ENCODE data around the gene CCNY.

Gene CCNY

GRCh38 chr10:35322636-35323035, 13.7 kb upstream of the CCNY start:
- no peak for FAIRE-seq
- TF ChIP-seq POLR2A (IDR thresholded peaks at IDR 0.05; ENCODE audit: low read depth, low read length) = no peak

GRCh38 chr10:35324196-35324595, 12.1 kb upstream of the CCNY start:
- FAIRE-seq = no peak
- TF ChIP-seq POLR2A (IDR thresholded peaks at IDR 0.05; ENCODE audit: low read depth, low read length) = no peak
- no peak for DNase-seq (ENCODE audit: insufficient read length, low spot score)

More at GRCh38 chr10:35322636-35323035, 13.7 kb upstream of the CCNY start:
- no peak for DNase-seq (ENCODE audit: insufficient read length, low spot score)

GRCh38 chr10:35326466-35327235, 9.7 kb upstream of the CCNY start:
- TF ChIP-seq POLR2A (IDR thresholded peaks at IDR 0.05; ENCODE audit: low read depth, low read length) = no peak
- FAIRE-seq = no peak
- DNase-seq (ENCODE audit: insufficient read length, low spot score) = no peak

GRCh38 chr10:35327790-35328403, 8.4 kb upstream of the CCNY start:
- no peak for TF ChIP-seq POLR2A (IDR thresholded peaks at IDR 0.05; ENCODE audit: low read depth, low read length)
- DNase-seq (ENCODE audit: insufficient read length, low spot score) (no peak), FAIRE-seq (no peak)

GRCh38 chr10:35328404-35329037, 7.8 kb upstream of the CCNY start:
- TF ChIP-seq POLR2A (IDR thresholded peaks at IDR 0.05; ENCODE audit: low read depth, low read length) = no peak
- FAIRE-seq = no peak
- DNase-seq (ENCODE audit: insufficient read length, low spot score) = no peak

- no peak for DNase-seq (ENCODE audit: insufficient read length, low spot score)
- no peak for TF ChIP-seq POLR2A (IDR thresholded peaks at IDR 0.05; ENCODE audit: low read depth, low read length)
- FAIRE-seq = no peak
Measured at GRCh38 chr10:35329520-35329919, 6.8 kb upstream of the CCNY start.

GRCh38 chr10:35331894-35332640, 4.2 kb upstream of the CCNY start:
- TF ChIP-seq POLR2A (IDR thresholded peaks at IDR 0.05; ENCODE audit: low read depth, low read length) = no peak
- FAIRE-seq (peak; percentile 93), DNase-seq (ENCODE audit: insufficient read length, low spot score) (peak; percentile 70)

GRCh38 chr10:35334297-35334696, 2.0 kb upstream of the CCNY start:
- no peak for DNase-seq (ENCODE audit: insufficient read length, low spot score)
- FAIRE-seq = no peak
- no peak for TF ChIP-seq POLR2A (IDR thresholded peaks at IDR 0.05; ENCODE audit: low read depth, low read length)

- DNase-seq (ENCODE audit: insufficient read length, low spot score) (no peak), FAIRE-seq (peak; percentile 50)
- no peak for TF ChIP-seq POLR2A (IDR thresholded peaks at IDR 0.05; ENCODE audit: low read depth, low read length)
Measured at GRCh38 chr10:35335133-35336083, 901 bp upstream of the CCNY start.

GRCh38 chr10:35336921-35337823, 863 bp downstream of the CCNY start:
- no peak for TF ChIP-seq POLR2A (IDR thresholded peaks at IDR 0.05; ENCODE audit: low read depth, low read length)
- FAIRE-seq (no peak), DNase-seq (ENCODE audit: insufficient read length, low spot score) (no peak)

GRCh38 chr10:35339942-35340341, 3.6 kb downstream of the CCNY start:
- TF ChIP-seq POLR2A (IDR thresholded peaks at IDR 0.05; ENCODE audit: low read depth, low read length) = no peak

GRCh38 chr10:35340975-35341374, 4.7 kb downstream of the CCNY start:
- TF ChIP-seq POLR2A (IDR thresholded peaks at IDR 0.05; ENCODE audit: low read depth, low read length) = no peak
- FAIRE-seq = peak; percentile 23
- DNase-seq (ENCODE audit: insufficient read length, low spot score) = no peak

More at GRCh38 chr10:35339942-35340341, 3.6 kb downstream of the CCNY start:
- FAIRE-seq = no peak
- DNase-seq (ENCODE audit: insufficient read length, low spot score) = no peak

All from H54 (cell line).